ENCODE results near the gene PTPRK.

DNA sequence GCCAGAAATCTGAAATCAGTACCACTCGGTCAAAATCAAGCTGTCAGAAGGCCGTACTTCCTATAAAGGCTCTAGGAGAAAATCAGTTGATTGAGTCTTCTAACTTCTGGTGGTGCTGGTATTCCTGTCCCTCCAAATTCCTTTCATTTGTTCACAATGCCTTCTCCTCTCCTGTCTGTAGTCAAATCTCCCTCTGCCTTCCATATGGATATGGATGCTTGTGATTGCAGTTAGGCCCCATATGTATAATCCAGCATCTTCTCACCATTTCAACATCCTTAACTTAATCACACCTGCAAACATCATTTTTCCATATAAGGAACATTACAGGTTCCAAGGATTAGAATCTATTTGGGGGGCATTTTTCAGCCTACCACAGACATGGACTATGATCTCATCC is 331.7 kb downstream of the PTPRK start:
- TF ChIP-seq, protein P1, sequence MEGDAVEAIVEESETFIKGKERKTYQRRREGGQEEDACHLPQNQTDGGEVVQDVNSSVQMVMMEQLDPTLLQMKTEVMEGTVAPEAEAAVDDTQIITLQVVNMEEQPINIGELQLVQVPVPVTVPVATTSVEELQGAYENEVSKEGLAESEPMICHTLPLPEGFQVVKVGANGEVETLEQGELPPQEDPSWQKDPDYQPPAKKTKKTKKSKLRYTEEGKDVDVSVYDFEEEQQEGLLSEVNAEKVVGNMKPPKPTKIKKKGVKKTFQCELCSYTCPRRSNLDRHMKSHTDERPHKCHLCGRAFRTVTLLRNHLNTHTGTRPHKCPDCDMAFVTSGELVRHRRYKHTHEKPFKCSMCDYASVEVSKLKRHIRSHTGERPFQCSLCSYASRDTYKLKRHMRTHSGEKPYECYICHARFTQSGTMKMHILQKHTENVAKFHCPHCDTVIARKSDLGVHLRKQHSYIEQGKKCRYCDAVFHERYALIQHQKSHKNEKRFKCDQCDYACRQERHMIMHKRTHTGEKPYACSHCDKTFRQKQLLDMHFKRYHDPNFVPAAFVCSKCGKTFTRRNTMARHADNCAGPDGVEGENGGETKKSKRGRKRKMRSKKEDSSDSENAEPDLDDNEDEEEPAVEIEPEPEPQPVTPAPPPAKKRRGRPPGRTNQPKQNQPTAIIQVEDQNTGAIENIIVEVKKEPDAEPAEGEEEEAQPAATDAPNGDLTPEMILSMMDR (IDR thresholded peaks at IDR 0.05) = no peak
- TF ChIP-seq POLR2A (IDR thresholded peaks at IDR 0.05) = no peak
